NT2/D1 (cell line): ENCODE measurements around the gene MC1R.
A peak's percentile ranks its signal among the peaks of the same experiment; 100 is the strongest.
"Not testable (repeated sequence)": the region's sequence is repeated elsewhere in the genome, so short reads cannot be mapped to it uniquely, and the experiment has no call there.

Source experiments
- DNase-seq: peaks from one replicate; pipeline ENCODE4 v3.0.0-alpha.2; 2011; ENCODE audit warnings: low read depth, low spot score
- H3K27me3 ChIP-seq: 2 replicates; pipeline ENCODE4 v1.6.0; 2011; ENCODE audit warnings: mild to moderate bottlenecking; ENCODE audit not compliant: insufficient read length, insufficient read depth
- H3K36me3 ChIP-seq: 2 replicates; pipeline ENCODE4 v1.6.1; 2011; ENCODE audit warnings: mild to moderate bottlenecking, low read length, mixed read lengths; ENCODE audit not compliant: insufficient read depth, insufficient read length
- H3K4me1 ChIP-seq: 2 replicates; pipeline ENCODE4 v1.5.1; 2011; ENCODE audit not compliant: insufficient read depth, insufficient read length
- H3K4me3 ChIP-seq: 2 replicates; pipeline ENCODE4 v1.5.1; 2011; ENCODE audit warnings: low read depth; ENCODE audit not compliant: insufficient read length
- H3K9ac ChIP-seq: 2 replicates; pipeline ENCODE4 v1.6.0; 2011; ENCODE audit warnings: low read depth; ENCODE audit not compliant: insufficient read length
- H3K9me3 ChIP-seq: 2 replicates; pipeline ENCODE4 v1.5.1; 2011; ENCODE audit warnings: mild to moderate bottlenecking, low read length; ENCODE audit not compliant: insufficient read depth
- SUZ12 ChIP-seq: IDR thresholded peaks from 2 replicates; pipeline ENCODE4 v1.6.1; 2011; ENCODE audit not compliant: insufficient read length, insufficient read depth; ENCODE audit errors: extremely low read depth
- YY1 ChIP-seq: IDR thresholded peaks from 2 replicates; pipeline ENCODE4 v1.6.1; 2011; ENCODE audit not compliant: insufficient read length, insufficient read depth
- ZNF274 ChIP-seq: IDR thresholded peaks from 2 replicates; pipeline ENCODE4 v1.6.1; 2011; ENCODE audit warnings: mild to moderate bottlenecking, low read depth, low read length

Gene MC1R

DNA sequence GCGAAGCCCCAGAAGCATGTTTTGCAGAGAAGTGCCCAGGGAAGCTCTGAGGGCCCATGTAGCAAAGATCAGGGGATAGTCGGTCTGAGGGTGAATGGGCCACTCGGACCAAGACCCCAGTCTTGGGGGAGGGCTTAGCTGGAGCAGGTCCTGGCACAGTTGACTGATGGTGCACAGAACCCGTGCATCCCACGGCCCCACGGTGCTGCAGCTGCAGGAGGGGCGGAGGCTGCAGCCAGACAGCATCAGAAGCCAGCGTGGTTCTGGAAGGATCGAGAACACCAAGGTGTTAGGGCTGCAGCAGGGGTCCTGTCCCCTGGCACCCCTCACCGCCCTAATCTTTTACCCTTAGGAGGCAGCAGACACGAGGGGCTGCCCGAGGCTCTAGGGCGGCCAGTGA, 6.5 kb upstream of the MC1R start:
- DNase-seq, result no peak
- Histone ChIP-seq H3K9me3 (peaks cover 11% of the 10 kb centered on the region; the same call in 1 of the 2 replicates), H3K36me3 (peaks cover 72% of the 10 kb centered on the region), H3K4me3 (no peak overlapping the region), H3K9ac (no peak overlapping the region), H3K27me3 (no peaks in the 10 kb centered on the region), H3K4me1 (peaks cover 10% of the 10 kb centered on the region)
- TF ChIP-seq SUZ12, result no peak
- no peak for TF ChIP-seq YY1
- no peak for TF ChIP-seq ZNF274

DNA sequence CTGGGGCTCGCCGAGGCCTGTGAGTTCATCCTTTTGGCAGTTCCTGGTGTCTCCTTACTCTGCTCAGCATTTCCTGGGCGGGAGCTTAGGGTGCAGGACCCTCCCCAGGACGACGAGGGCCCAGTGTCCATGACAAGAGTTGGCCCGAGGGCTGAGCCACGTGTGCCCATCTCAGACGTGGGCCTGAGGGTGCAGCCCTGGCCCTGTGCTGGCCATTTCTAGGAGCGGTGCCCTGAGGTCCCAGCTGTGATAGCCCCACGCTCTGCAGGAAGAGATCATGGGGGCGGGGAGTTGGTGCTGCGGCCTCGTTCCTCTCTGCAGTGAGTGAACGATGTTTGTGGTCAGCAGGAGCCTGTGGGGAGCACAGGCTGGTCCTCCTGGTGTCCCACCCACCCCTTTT, 6.0 kb upstream of the MC1R start:
- no peak for TF ChIP-seq YY1
- peaks cover 10% of the 10 kb centered on the region for H3K4me1 ChIP-seq
- H3K27me3 ChIP-seq, result no peaks in the 10 kb centered on the region
- no peak overlapping the region for H3K4me3 ChIP-seq
- no peak for DNase-seq
- H3K9ac ChIP-seq, result no peak overlapping the region
- H3K9me3 ChIP-seq, result peaks cover 8% of the 10 kb centered on the region; the same call in 1 of the 2 replicates
- H3K36me3 ChIP-seq, result peaks cover 72% of the 10 kb centered on the region

DNA sequence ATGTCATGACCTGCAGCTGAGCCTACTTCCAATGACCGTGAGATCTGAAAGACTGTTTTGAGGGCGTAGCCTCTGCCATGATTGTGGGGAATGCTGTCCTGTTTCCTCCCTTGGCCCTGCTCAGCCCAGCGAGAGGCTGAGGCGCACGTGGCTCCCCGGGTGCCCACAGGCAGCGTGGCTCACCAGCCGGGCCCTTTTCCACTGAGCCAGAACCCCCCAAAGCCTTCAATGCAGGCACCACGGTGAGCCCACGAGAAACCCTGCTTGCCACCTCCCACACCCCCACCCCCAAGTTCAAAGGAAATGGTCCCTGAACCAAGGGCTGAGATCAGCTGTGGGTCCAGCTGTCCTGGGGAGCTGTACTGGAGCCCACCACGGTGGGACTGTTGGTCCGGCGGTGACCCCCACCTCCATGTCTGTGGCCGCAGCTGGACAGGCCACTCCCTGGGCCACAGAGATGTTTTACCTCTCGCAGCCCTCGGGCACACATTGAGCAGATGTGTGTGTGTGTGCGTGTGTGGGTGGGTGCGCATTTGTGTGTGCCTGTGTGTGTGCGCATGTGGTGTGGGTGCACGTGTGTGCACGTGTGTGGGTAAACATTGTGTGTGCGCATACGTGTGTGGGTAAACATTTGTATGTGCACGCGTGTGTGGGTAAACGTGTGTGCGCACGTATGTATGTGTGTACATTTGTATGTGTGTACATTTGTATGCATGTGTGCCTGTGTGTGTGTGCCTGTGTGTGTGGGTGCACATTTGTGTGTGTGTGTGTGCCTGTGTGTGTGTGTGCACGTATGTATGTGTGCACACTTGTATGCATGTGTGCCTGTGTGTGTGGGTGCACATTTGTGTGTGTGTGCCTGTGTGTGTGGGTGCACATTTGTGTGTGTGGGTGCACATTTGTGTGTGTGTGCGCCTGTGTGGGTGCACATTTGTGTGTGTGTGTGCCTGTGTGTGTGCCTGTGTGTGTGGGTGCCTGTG, 5.0 kb upstream of the MC1R start:
- peaks cover 10% of the 10 kb centered on the region for H3K4me1 ChIP-seq

DNA sequence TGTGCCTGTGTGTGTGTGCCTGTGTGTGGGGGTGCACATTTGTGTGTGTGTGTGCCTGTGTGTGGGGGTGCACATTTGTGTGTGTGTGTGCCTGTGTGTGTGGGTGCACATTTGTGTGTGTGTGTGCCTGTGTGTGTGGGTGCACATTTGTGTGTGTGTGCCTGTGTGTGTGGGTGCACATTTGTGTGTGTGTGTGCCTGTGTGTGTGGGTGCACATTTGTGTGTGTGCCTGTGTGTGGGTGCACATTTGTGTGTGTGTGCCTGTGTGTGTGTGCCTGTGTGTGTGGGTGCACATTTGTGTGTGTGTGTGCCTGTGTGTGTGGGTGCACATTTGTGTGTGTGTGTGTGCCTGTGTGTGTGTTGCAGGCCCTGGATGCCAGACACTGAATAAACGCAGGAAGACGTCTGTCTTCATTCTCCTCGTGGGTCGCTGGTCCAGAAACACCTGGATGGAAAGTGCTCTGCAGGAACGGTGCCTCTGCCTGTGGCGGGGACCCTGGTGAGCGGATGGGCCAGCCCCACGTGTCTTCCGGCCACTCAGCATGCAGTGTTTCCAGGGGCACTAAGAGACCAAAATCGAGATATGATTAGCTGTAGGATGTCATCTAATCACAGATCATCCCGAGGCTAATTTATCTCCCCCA, 3.9 kb upstream of the MC1R start:
- not testable (repeated sequence) for H3K9ac ChIP-seq, H3K27me3 ChIP-seq, H3K9me3 ChIP-seq, H3K4me3 ChIP-seq, DNase-seq
- H3K4me1 ChIP-seq, result peaks cover 20% of the 10 kb centered on the region
- peaks cover 52% of the 10 kb centered on the region for H3K36me3 ChIP-seq

More for the DNA sequence above, 5.0 kb upstream of the MC1R start:
- no peak overlapping the region for H3K4me3 ChIP-seq
- DNase-seq, result no peak
- no peak overlapping the region for H3K9ac ChIP-seq
- no peaks in the 10 kb centered on the region for H3K9me3 ChIP-seq
- H3K36me3 ChIP-seq, result peaks cover 62% of the 10 kb centered on the region
- no peaks in the 10 kb centered on the region for H3K27me3 ChIP-seq
- no peak for TF ChIP-seq ZNF274
- no peak for TF ChIP-seq YY1
- no peak for TF ChIP-seq SUZ12

DNA sequence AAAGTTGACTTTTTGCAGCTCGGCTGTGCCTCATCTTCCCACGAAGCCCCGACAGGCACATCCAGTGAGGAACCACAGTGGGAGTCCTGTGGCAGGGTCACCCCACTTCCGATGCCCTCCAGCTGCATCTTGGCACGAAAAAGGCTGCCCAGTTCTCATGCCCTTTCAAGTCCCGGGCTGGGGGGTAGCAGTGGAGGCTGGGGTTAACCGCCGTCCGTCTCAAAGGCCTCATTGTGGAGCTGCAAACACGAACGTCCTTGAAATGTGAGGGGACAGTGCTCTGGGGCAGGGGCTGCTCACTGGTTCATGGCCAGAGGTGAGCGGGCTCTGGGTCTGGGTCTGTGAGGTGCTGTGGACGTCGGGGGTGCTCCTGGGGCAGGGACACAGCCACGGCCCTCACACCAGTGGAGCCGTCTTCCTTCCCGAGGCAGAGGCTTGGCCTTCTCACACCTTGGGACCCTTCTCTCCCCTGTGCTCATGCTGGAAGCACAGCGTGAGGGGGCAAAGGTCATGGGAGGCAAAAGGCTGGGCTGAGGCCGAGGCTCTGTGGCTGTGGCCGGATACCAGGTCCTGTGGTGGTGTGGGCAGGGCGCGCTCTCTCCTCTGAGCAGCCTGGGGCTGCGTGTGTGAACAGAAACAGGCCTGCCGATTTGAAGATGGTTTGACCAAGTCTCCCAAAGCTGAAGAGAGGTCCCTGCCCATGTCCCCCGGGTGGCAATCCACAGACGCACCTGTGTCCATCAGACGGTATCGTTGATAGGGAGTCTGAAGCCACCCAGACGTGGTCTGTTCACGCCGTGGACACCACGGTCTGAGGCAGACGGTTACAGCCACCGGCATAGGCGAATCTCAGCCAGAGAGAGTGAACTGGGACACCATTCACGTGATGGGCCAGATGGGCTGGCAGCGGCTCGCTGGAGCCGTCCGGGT, 3.1 kb upstream of the MC1R start:
- Histone ChIP-seq H3K4me3 (no peak overlapping the region), H3K4me1 (peaks cover 23% of the 10 kb centered on the region), H3K9ac (no peak overlapping the region), H3K36me3 (peaks cover 44% of the 10 kb centered on the region), H3K27me3 (no peaks in the 10 kb centered on the region), H3K9me3 (no peaks in the 10 kb centered on the region)
- no peak for DNase-seq
- TF ChIP-seq YY1 (no peak), ZNF274 (no peak), SUZ12 (no peak)

DNA sequence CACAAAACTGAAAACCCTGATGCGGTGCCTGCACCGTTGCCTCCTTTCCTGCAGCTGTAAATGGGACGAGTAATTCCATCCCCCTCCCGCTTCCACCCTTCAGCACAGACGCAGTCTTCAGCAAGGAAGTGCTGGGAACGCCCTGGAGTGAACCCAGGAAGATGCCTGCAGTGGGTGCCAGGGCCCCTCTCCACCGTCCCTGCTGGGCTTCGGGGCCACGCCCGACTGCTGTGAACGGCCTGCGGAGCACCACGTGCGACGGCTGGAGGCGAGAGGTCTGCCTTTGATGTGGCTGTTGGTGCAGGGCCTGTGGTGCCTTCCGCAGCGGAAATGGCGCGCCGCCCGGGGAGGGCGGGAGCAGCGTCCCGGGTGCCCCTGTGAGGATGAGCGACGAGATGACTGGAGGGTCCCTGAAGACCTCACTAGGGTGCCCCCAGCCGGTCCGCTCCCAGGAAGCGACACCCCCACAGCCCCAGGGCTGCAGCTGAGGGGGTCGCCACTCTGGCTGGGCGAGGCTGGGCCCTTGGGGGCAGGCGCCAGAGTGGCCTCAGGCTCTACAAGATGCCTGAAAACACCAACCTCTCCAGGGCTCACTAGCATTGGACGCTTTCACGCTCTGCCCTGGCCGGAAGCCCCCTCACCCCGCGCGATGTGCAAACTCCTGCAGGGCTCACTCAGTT, 749 bp upstream of the MC1R start:
- Histone ChIP-seq H3K27me3 (no peaks in the 10 kb centered on the region), H3K9me3 (no peaks in the 10 kb centered on the region), H3K9ac (peak overlapping the region; percentile 88), H3K4me3 (peak overlapping the region; percentile 29), H3K36me3 (peaks cover 21% of the 10 kb centered on the region), H3K4me1 (peaks cover 25% of the 10 kb centered on the region)
- no peak for TF ChIP-seq SUZ12
- no peak for TF ChIP-seq ZNF274
- TF ChIP-seq YY1, result no peak
- DNase-seq, result no peak
